HG03045 (cell line): Measurements from ENCODE around the gene ZNF256.
A peak's percentile ranks its signal among the peaks of the same experiment; 100 is the strongest.

Source experiments
- ATAC-seq: cut with Tn5 transposase; IDR thresholded peaks from one replicate; pipeline ENCODE4 v1.9.1; 2021; ENCODE audit warnings: mild to moderate bottlenecking, moderate library complexity; ENCODE audit not compliant: unreplicated experiment

The ZNF256 gene

GRCh38 chr19:57947419-57948134 lies at the start of gene ZNF256:
TSS of gene ZNF256 (minus strand) at chr19:57947706. CDS start at chr19:57947474, 232 bp downstream.
- peak; percentile 82 for ATAC-seq

DNA sequence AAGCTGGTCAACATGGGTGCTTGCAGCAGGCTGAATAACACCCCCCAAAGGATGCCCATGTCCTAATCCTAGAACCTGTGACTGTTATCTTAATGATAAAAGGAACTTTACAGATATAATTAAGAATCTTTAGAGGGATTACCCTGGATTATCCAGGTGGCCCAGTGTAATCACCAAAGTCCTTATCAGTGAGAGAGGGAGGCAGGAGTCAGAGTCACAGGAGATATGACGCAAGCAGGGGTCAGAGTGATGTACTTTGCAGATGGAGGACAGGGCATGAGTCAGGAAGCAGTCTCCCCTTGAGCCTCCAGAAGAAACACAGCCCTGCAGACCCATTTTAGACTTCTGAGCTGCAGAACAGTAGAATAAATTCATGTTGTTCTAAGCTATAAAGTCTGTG lies 45.3 kb upstream of the ZNF256 start:
- ATAC-seq: no peak

- no peak for ATAC-seq
These were observed 31.2 kb upstream of the ZNF256 start for GRCh38 chr19:57978586-57979289.

DNA sequence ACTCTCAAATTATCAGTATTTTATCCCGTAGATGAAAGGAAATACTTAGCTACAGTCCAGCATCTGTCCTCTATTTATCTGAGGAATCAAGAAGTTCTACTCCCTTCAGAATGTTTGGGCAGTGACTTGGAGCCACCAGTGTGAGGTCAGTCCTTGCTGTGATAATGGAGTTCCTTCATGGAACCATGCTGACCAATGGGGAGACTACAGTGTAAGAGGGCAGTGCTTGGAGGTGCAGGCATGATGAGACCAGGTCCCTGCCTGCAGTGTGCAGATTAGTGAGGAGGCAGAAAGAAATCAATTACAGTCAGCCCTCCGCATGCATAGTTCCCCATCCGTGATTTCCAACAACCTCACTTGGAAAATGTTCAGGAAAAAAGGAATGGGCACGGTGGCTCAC lies 26.9 kb upstream of the ZNF256 start, which contains the start of gene C19orf18:
Gene C19orf18 (minus strand): TSS at position 101 of the 400 bp plus-strand sequence. CDS start 102 bp downstream, outside the sequence.
- ATAC-seq: no peak

DNA sequence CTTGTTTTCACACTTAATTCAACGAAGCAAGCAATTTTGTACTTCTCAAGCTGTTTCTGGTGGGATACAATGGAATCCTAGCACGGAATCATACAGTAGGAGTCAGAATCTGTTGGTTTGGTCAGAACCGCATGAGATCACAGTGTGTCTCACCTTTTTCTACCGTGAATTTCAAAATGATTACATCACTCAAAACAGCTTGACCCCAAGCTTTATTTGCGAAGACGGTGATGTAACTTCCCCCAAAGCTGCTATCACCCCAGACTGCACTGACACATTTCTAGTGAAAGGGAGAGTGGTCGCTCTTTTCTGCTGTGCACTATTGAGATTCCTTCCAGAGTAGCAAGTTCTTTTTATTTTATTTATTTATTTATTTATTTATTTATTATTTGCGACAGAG lies 17.3 kb upstream of the ZNF256 start:
- ATAC-seq: no peak

DNA sequence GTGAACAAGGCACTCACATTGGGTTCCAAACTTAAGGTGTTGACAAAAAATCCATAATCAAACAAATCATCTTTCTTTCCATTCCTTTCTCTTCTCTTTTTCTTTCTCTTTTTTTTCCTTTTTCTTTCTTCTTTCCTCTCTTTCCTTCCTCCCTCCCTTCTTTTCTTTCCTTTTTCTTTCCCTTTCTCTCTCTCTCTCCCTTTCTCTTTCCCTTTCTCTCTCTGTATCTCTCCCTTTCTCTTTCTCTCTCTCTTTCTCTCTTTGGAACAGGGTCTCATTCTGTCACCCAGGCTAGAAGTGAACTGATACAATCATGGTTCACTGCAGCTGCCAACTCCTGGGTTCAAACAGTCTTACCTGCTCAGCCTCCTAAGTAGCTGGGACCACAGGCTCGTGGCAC lies 14.3 kb upstream of the ZNF256 start:
- ATAC-seq: no peak

GRCh38 chr19:57954996-57955395 lies 7.5 kb upstream of the ZNF256 start:
- no peak for ATAC-seq

DNA sequence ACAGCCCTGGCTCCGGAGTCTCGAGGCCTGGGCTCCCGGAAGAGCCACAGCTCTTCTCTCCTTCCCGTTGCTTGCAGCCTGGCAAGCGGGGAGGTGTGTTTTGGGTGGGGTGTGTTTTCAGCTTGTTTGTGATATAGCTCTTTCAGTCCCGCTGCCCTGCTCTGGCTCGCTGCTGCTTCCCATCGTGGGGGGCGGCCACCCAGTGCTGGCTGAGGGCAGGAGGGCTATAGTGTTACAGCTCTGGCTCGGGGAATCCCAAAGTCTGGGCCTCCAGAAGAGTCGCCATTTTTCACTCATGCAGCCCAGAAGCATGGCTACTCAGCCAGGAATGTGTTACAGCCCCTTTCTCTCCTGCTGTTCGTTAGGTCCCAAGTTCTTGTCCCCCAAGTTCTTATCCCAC lies 2.2 kb upstream of the ZNF256 start:
- no peak for ATAC-seq

- no peak for ATAC-seq
These were observed 1.8 kb upstream of the ZNF256 start for GRCh38 chr19:57949296-57949695.

DNA sequence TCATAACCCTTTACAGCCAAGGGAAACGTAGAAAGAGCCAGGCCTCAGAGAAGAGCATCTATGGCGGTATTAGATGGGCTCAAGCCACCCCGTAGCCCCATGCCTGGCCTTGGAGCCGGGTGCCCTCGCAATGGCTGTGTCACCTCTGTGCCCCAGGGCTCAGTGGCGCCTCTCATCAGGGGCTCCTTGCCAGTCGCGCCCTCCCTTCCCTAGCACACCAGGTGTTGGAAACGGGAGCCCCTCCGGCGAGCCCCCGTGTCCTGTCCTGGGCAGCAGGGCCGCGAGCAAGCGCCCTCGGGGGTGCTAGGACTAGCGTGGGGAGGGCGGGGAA lies 453 bp downstream of the ZNF256 start:
- ATAC-seq: no peak

- ATAC-seq: no peak
These were observed 1.2 kb downstream of the ZNF256 start for GRCh38 chr19:57946316-57946715.

DNA sequence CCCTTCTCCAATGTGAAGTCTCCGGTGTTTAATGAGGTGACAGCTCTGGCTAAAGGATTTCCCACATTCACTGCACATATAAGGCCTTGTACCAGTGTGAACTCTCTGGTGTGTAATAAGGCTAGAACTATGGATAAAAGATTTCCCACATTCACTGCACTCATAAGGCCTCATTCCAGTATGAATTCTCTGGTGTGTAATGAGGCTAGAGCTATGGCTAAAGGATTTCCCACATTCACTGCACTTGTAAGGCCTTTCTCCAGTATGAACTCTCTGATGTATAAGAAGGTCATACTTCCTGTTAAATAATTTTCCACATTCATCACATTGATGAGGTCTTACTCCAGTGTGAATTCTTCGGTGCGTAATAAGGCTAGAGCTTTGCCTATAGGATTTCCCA lies 5.9 kb downstream of the ZNF256 start:
- no peak for ATAC-seq

GRCh38 chr19:57935731-57936130 lies 11.8 kb downstream of the ZNF256 start:
- no peak for ATAC-seq

DNA sequence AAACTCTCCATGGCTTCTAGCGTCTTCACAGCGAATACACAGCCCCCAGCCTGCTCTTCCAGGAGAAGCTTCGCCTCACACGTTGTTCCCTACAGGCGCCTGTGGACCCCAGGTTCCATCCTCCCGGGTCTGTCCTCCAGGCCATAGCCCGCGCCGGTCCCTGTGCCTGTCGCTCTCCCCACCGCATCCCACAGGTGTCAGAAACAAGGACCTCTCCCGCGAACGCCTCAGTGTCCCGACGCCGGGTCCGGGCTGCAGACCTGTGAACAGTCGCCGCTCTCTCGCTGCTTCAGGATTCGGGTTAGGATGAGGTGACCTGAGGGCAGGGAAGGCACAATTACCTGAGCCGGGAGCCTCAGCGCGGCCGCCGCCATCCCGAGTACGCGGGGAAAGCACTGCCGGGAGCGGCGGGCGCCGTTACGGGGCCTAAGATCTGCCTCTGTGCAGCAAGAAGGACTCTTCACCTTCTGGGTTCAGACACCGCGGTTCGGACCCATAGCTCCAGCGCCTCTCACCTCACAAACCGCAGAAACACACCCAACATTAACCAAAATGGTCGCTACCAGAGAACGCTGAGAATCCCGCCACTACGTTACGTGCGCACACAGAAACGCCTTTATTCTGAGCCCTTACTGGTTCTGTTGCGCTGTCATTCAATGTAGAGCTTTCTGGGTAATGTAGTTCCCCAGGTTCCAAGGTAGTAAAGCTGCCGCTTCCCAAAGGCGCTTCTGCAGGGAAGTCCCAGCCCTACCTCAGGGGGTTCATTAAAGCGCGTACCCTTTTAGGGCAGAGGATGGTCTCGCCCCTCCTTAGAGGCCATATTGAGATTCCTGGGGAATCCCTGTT lies 12.5 kb downstream of the ZNF256 start, which contains the start of gene ZNF418:
Gene ZNF418 (minus strand): TSS at position 583 of the 846 bp plus-strand sequence. CDS start 1,580 bp downstream, outside the sequence.
- no peak for ATAC-seq

- no peak for ATAC-seq
These were observed 19.9 kb downstream of the ZNF256 start for GRCh38 chr19:57927587-57927986.

GRCh38 chr19:57916168-57916995 lies 31.1 kb downstream of the ZNF256 start, which contains the start of gene ZNF417:
TSS of gene ZNF417 (minus strand) at chr19:57916592. CDS start at chr19:57916411, 181 bp downstream.
- ATAC-seq: peak; percentile 97

DNA sequence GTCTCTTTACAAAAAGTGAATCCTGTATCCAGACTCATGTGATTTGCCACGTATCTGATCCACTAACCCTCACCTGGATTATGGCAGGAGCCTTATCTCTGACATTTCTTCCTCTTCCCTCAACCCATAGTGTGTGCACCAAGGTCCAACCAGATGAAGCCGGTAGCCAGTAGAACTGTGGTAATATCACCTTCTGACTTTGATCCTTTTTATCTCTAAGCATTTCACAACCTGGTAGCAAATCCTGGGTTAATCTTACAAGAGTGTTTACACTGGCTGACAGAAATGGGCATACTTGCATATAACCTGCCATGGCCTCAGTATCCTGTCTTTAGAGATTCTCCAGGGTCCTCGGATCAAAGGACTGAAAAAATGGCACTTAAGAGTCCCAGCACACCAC lies 33.0 kb downstream of the ZNF256 start:
- no peak for ATAC-seq

GRCh38 chr19:57907394-57907793 lies 40.1 kb downstream of the ZNF256 start:
- ATAC-seq: no peak

DNA sequence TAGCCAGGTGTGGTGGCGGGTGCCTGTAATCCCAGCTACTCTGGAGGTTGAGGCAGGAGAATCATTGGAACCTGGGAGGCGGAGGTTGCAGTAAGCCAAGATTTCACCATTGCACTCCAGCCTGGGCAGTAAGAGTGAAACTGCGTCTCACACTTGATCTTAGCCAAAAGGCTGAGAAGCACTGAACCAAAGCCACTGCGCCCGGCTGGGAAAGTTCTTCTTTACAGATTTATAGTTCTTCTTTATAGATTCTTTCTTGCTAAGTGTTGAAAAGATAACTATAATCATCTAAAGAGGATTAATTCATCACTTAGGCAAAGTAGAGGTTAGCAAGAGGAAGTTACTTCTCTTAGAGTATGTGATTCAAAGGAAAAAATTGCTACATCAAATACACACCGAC lies 42.2 kb downstream of the ZNF256 start:
- ATAC-seq: no peak

GRCh38 chr19:57903618-57904184 lies 43.8 kb downstream of the ZNF256 start:
- no peak for ATAC-seq
